GM12878 (cell line): ENCODE data around the gene BBS9. TPM values are rescaled to one million over a fixed set of nuclear protein-coding genes. Genes with fewer than 3 reads are reported as not detected.

Source experiments
- ATAC-seq: fragments of 200-7000 bp; cut with Tn5 transposase; 3 replicates; pipeline ENCODE4 v1.9.1; 2020; ENCODE audit warnings: mild to moderate bottlenecking, moderate library complexity
- BruUV-seq: library from RNA; stranded (reverse); fragments of 400-500 nt; replicated peaks from 2 replicates; lab custom pipeline; 2021; lab: Mats Ljungman, UMichigan
- CTCF ChIA-PET: fragments of 300-600 bp; sonication (Branson Sonifier 250); formaldehyde crosslinking; extraction: SDS; loops from one replicate; lab custom pipeline; 2021; ENCODE audit warnings: inconsistent platforms; lab: Yijun Ruan, JAX
- POLR2A ChIA-PET: fragments of 350-600 bp; formaldehyde crosslinking; extraction: SDS; loops from one replicate; lab custom pipeline; 2021; ENCODE audit warnings: inconsistent platforms; lab: Charles Lee
- RAD21 ChIA-PET: fragments of 300-600 bp; sonication (Branson Sonifier 250); formaldehyde crosslinking; loops from one replicate; lab custom pipeline; 2023; ENCODE audit warnings: antibody characterized with exemption; ENCODE audit not compliant: unreplicated experiment; lab: Charles Lee
- SMC1A ChIA-PET: fragments of 300-600 bp; sonication (Branson Sonifier 250); formaldehyde crosslinking; loops from one replicate; lab custom pipeline; 2023; ENCODE audit not compliant: unreplicated experiment, uncharacterized antibody; lab: Charles Lee
- DNase-seq: peaks from one replicate; pipeline ENCODE4 v3.0.0-alpha.2; 2011; ENCODE audit warnings: low read depth, low spot score
- FAIRE-seq: peaks from 3 replicates; lab custom pipeline; 2011; peaks lifted over from hg19 to GRCh38; lab: Jason Lieb, UNC
- H2AFZ ChIP-seq: 2 replicates; pipeline ENCODE4 v1.6.0; 2011; ENCODE audit warnings: low read depth, low read length, control low read depth; ENCODE audit not compliant: control insufficient read depth
- H3K27ac ChIP-seq: 2 replicates; pipeline ENCODE4 v1.5.1; 2011; ENCODE audit warnings: control low read depth; ENCODE audit not compliant: control insufficient read depth, insufficient read depth
- H3K27me3 ChIP-seq, 2 experiments: replicated peaks in 1 of 2; 2 replicates each; pipeline versions ENCODE4 v1.6.0 to v1.6.1; 2011; ENCODE audit warnings: low read length in 1 of 2; ENCODE audit not compliant: control insufficient read depth in 2 of 2, insufficient read depth in 2 of 2
- H3K36me3 ChIP-seq, 2 experiments: 2 replicates each; pipeline ENCODE4 v1.5.1; 2011; ENCODE audit warnings: low read length in 1 of 2; ENCODE audit not compliant: control insufficient read depth in 2 of 2, insufficient read depth in 2 of 2
- H3K4me1 ChIP-seq: 2 replicates; pipeline ENCODE4 v1.6.1; 2011; ENCODE audit warnings: mild to moderate bottlenecking, low read length, moderate library complexity, mixed read lengths; ENCODE audit not compliant: control insufficient read depth, insufficient read depth
- H3K4me2 ChIP-seq: 2 replicates; pipeline ENCODE4 v1.6.0; 2011; ENCODE audit warnings: control low read depth; ENCODE audit not compliant: control insufficient read depth, insufficient read depth
- H3K4me3 ChIP-seq: fragments of 200-600 bp; sonication (generic); 2 replicates; pipeline ENCODE4 v1.5.1; 2016
- H3K79me2 ChIP-seq: 2 replicates; pipeline ENCODE4 v1.6.0; 2011; ENCODE audit warnings: low read length; ENCODE audit not compliant: control insufficient read depth, insufficient read depth
- H3K9ac ChIP-seq: 2 replicates; pipeline ENCODE4 v1.8.0; 2011; ENCODE audit warnings: low read length, control low read depth, mixed read lengths; ENCODE audit not compliant: control insufficient read depth, insufficient read depth
- H3K9me3 ChIP-seq: replicated peaks from 3 replicates; pipeline ENCODE4 v1.5.1; 2011; ENCODE audit warnings: mild to moderate bottlenecking, low read length; ENCODE audit not compliant: control insufficient read depth, insufficient read depth
- H4K20me1 ChIP-seq: 2 replicates; pipeline ENCODE4 v1.6.0; 2011; ENCODE audit not compliant: control insufficient read depth, insufficient read depth
- EP300 ChIP-seq, 2 experiments: fragments of 150-350 bp in 1 of 2; IDR thresholded peaks; 2 replicates each; pipeline ENCODE4 v1.6.1; 2011 to 2012; ENCODE audit warnings: low read depth in 2 of 2, low read length in 2 of 2, borderline replicate concordance in 1 of 2, improper control_type of control experiment in 1 of 2, inconsistent platforms in 1 of 2; ENCODE audit not compliant: control insufficient read depth in 1 of 2
- HDAC2 ChIP-seq: fragments of 200-600 bp; sonication (generic); IDR thresholded peaks from 2 replicates; pipeline ENCODE4 v1.6.1; 2017
- HDAC6 ChIP-seq: fragments of 200-600 bp; sonication (generic); IDR thresholded peaks from one replicate; pipeline ENCODE4 v1.8.0; 2017; ENCODE audit warnings: antibody characterized with exemption; ENCODE audit not compliant: unreplicated experiment
- NFYB ChIP-seq: IDR thresholded peaks from 2 replicates; pipeline ENCODE4 v1.6.1; 2011; ENCODE audit warnings: low read depth, mild to moderate bottlenecking, low read length, improper control_type of control experiment, moderate library complexity; ENCODE audit not compliant: insufficient read depth
- SIX5 ChIP-seq: IDR thresholded peaks from 2 replicates; pipeline ENCODE4 v1.6.1; 2011; ENCODE audit warnings: mild to moderate bottlenecking, low read depth, low read length, moderate library complexity; ENCODE audit not compliant: severe bottlenecking
- YBX1 ChIP-seq: fragments of 450-650 bp; IDR thresholded peaks from 2 replicates; pipeline ENCODE4 v1.6.1; 2016; ENCODE audit warnings: antibody characterized with exemption
- WGBS: methylation state at CpG from one replicate; pipeline ENCODE4 v1.1.6; 2016; ENCODE audit warnings: low lambda C conversion rate; ENCODE audit not compliant: insufficient replicate concordance, insufficient coverage; ENCODE audit errors: missing lambda C conversion rate; 5-methylcytosine and 5-hydroxymethylcytosine counted together
- in situ Hi-C: fragments of 300-500 bp; cut with MboI; formaldehyde crosslinking; loops from 9 replicates; pipeline ENCODE4 v1.14.3; 2018; ENCODE audit warnings: mixed read lengths
- intact Hi-C: fragments of 100-400 bp; cut with micrococcal nuclease; formaldehyde crosslinking; loops from one replicate; pipeline ENCODE4 v1.14.2; 2022; ENCODE audit not compliant: unreplicated experiment
- polyA plus RNA-seq, 11 experiments: library from polyadenylated mRNA; depleted of rRNA in 4 of 11; unstranded in 6 of 11; stranded (reverse) in 5 of 11; fragments of >200 nt; fragmentation: Nextera tagmentation in 4 of 11; fragmentation: Illumina TruSeq in 1 of 11; extraction: Ambion mirVana in 4 of 11; extraction: Trizol in 1 of 11; gene quantifications; 1 replicate in 1 of 11; 2 replicates in 10 of 11; pipeline versions ENCODE4 v1.2.1 to v1.2.3, GENCODE V29; 2011 to 2016; ENCODE audit warnings: inconsistent platforms in 2 of 11, missing spikeins in 2 of 11, low read depth in 1 of 11
- total RNA-seq, 4 experiments: library from RNA; depleted of rRNA in 3 of 4; stranded (reverse); fragments of >200 nt in 3 of 4; fragmentation: Illumina TruSeq in 1 of 4; extraction: Trizol in 1 of 4; gene quantifications; 2 replicates each; pipeline versions ENCODE4 v1.2.1 to v1.2.3, GENCODE V29; 2013 to 2021
- TF ChIP-seq, protein P1 (sequence below): fragments of 450-650 bp; IDR thresholded peaks from 2 replicates; pipeline ENCODE4 v1.6.1; 2018; ENCODE audit warnings: borderline replicate concordance, mild to moderate bottlenecking; ENCODE audit not compliant: partially characterized antibody

Gene BBS9
- total and polyA plus RNA-seq, 10 of the 15 experiments (the other 5 are each of a cell fraction or from before 2014, with no cell fraction given) = 1.2 to 5.6 (median 2.3) TPM

- Histone ChIP-seq H3K27ac (no peak overlapping the region), H4K20me1 (no peaks in the 10 kb centered on the region), H3K79me2 (no peaks in the 10 kb centered on the region), H3K4me1 (no peaks in the 10 kb centered on the region), H2AFZ (no peak overlapping the region)
- no peak for ATAC-seq
- POLR2A ChIA-PET = no interaction called here
- DNase-seq = no peak
- WGBS = 48% methylated on average over 1 of the region's 1 CpG
- RAD21 ChIA-PET = no interaction called here
- intact Hi-C loops = no loop called here
- no peak for TF ChIP-seq EP300 (IDR thresholded peaks at IDR 0.05; ENCODE audit: borderline replicate concordance in 1 of 2, control insufficient read depth in 1 of 2, low read depth in 2 of 2, low read length in 2 of 2)
- TF ChIP-seq, protein P1, sequence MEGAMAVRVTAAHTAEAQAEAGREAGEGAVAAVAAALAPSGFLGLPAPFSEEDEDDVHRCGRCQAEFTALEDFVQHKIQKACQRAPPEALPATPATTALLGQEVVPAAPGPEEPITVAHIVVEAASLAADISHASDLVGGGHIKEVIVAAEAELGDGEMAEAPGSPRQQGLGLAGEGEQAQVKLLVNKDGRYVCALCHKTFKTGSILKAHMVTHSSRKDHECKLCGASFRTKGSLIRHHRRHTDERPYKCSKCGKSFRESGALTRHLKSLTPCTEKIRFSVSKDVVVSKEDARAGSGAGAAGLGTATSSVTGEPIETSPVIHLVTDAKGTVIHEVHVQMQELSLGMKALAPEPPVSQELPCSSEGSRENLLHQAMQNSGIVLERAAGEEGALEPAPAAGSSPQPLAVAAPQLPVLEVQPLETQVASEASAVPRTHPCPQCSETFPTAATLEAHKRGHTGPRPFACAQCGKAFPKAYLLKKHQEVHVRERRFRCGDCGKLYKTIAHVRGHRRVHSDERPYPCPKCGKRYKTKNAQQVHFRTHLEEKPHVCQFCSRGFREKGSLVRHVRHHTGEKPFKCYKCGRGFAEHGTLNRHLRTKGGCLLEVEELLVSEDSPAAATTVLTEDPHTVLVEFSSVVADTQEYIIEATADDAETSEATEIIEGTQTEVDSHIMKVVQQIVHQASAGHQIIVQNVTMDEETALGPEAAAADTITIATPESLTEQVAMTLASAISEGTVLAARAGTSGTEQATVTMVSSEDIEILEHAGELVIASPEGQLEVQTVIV = no peak
- TF ChIP-seq SIX5 = no peak
- no peak for TF ChIP-seq HDAC2
- TF ChIP-seq NFYB = no peak
- no peak for TF ChIP-seq HDAC6
- no peak for TF ChIP-seq YBX1
- TF ChIP-seq, all 136 proteins: peak for 0
- no peak overlapping the region for H3K9ac ChIP-seq
- H3K9me3 ChIP-seq = no peaks in the 10 kb centered on the region
- H3K4me2 ChIP-seq = no peak overlapping the region
- in situ Hi-C loops = no loop called here
- no peak overlapping the region for H3K4me3 ChIP-seq
- H3K36me3 ChIP-seq = no peaks in the 10 kb centered on the region
- ChIA-PET SMC1A (interaction anchor here (0.7 kb wide), 1 partner anchor 232 kb away, joined by 3 read pairs; no protein-coding TSS in a partner anchor), CTCF (no interaction called here)
- no TSS peak for BruUV-seq
- no peaks in the 10 kb centered on the region for H3K27me3 ChIP-seq
- FAIRE-seq = no peak
Observed at GRCh38 chr7:33355386-33355785, 226.0 kb downstream of the BBS9 start.
